Left lobe of liver (tissue), 2 donors: ENCODE results near the gene PCDHGA2. TPM values are rescaled to one million over a fixed set of nuclear protein-coding genes. Genes with fewer than 3 reads are reported as not detected.
A peak's percentile ranks its signal among the peaks of the same experiment; 100 is the strongest.
"Not testable (repeated sequence)": the region's sequence is repeated elsewhere in the genome, so short reads cannot be mapped to it uniquely, and the experiment has no call there.

ENCODE experiments used
- ATAC-seq: fragments of 200-7000 bp; cut with Tn5 transposase; one replicate; pipeline ENCODE4 v1.9.1; 2020; ENCODE audit warnings: mild to moderate bottlenecking, moderate library complexity
- DNase-seq: peaks from one replicate; pipeline ENCODE4 v3.0.0-alpha.2; 2020; ENCODE audit warnings: low spot score
- total RNA-seq: library from RNA; stranded (reverse); gene quantifications from one replicate; pipeline ENCODE4 v1.2.1, GENCODE V29; 2021
- donor health status: DM: no; HTN: no; CAD: no; lungs with moderate emphysema.
- donor health status: DM: no; HTN: yes; CAD: no.

PCDHGA2 gene
- 1.1 TPM for total RNA-seq

- no peak for DNase-seq
- ATAC-seq = peak; percentile 58
These were observed at the start of gene PCDHGA2 for GRCh38 chr5:141338538-141339306. Gene PCDHGA2 (plus strand): TSS chr5:141338760.

- ATAC-seq (no peak), DNase-seq (no peak)
These were observed 40.2 kb upstream of the PCDHGA2 start for GRCh38 chr5:141298376-141298775.

GRCh38 chr5:141303756-141304155 lies 34.8 kb upstream of the PCDHGA2 start, which contains the start of gene SLC25A2:
Gene SLC25A2 (minus strand): TSS chr5:141304049. CDS start chr5:141303865, 184 bp downstream.
- DNase-seq (no peak), ATAC-seq (no peak)

GRCh38 chr5:141306630-141307029 lies 31.9 kb upstream of the PCDHGA2 start:
- no peak for ATAC-seq
- no peak for DNase-seq

- DNase-seq (no peak), ATAC-seq (no peak)
These were observed 24.8 kb upstream of the PCDHGA2 start for GRCh38 chr5:141313711-141314110.

GRCh38 chr5:141316963-141317362 lies 21.6 kb upstream of the PCDHGA2 start:
- DNase-seq, ATAC-seq: not testable (repeated sequence)

- ATAC-seq = no peak
- DNase-seq = no peak
These were observed 19.4 kb upstream of the PCDHGA2 start for GRCh38 chr5:141319202-141319601.

- DNase-seq (no peak), ATAC-seq (no peak)
These were observed 18.9 kb upstream of the PCDHGA2 start for GRCh38 chr5:141319699-141320098.

- ATAC-seq (peak; percentile 98), DNase-seq (peak; percentile 91)
These were observed 18.1 kb upstream of the PCDHGA2 start, which contains the start of gene TAF7 for GRCh38 chr5:141320225-141321169. Gene TAF7 (minus strand): TSS chr5:141320784. CDS start chr5:141320044, 740 bp downstream.

- ATAC-seq (no peak), DNase-seq (no peak)
These were observed 16.3 kb upstream of the PCDHGA2 start for GRCh38 chr5:141322261-141322660.

GRCh38 chr5:141326088-141326854 lies 12.3 kb upstream of the PCDHGA2 start:
- DNase-seq = no peak

GRCh38 chr5:141328231-141328630 lies 10.3 kb upstream of the PCDHGA2 start:
- ATAC-seq (no peak), DNase-seq (no peak)

More at GRCh38 chr5:141326088-141326854, 12.3 kb upstream of the PCDHGA2 start:
- ATAC-seq = no peak

- no peak for ATAC-seq
- no peak for DNase-seq
These were observed 8.1 kb upstream of the PCDHGA2 start, which contains the start of gene PCDHGA1 for GRCh38 chr5:141330299-141331080. Gene PCDHGA1 (plus strand): TSS chr5:141330514.

GRCh38 chr5:141332571-141332970 lies 6.0 kb upstream of the PCDHGA2 start:
- DNase-seq, ATAC-seq: not testable (repeated sequence)

GRCh38 chr5:141340781-141341354 lies 2.3 kb downstream of the PCDHGA2 start:
- ATAC-seq, DNase-seq: not testable (repeated sequence)

GRCh38 chr5:141342773-141343172 lies 4.2 kb downstream of the PCDHGA2 start:
- no peak for DNase-seq
- no peak for ATAC-seq

- DNase-seq = no peak
- ATAC-seq = peak; percentile 47
These were observed 4.8 kb downstream of the PCDHGA2 start, which contains the start of gene PCDHGA3 for GRCh38 chr5:141343242-141343952. Gene PCDHGA3 (plus strand): TSS chr5:141343829. CDS start chr5:141344034, 205 bp downstream.

GRCh38 chr5:141343953-141344463 lies 5.4 kb downstream of the PCDHGA2 start:
- no peak for DNase-seq
- no peak for ATAC-seq
